VCaP (cell line): ENCODE data around the gene CTCF.

Experiments
- H3K27ac ChIP-seq: fragments of 450-650 bp; 2 replicates; pipeline ENCODE4 v1.5.1; 2017
- CTCF ChIP-seq: fragments of 450-650 bp; conservative IDR thresholded peaks from 2 replicates; pipeline ENCODE4 v1.5.1; 2017; ENCODE audit warnings: mild to moderate bottlenecking, moderate library complexity

Gene CTCF

GRCh38 chr16:67542464-67542863 is 19.9 kb upstream of the CTCF start:
- no peak for TF ChIP-seq CTCF
- no peak overlapping the region for H3K27ac ChIP-seq

- no peak overlapping the region for H3K27ac ChIP-seq
- TF ChIP-seq CTCF: no peak
These were observed 19.3 kb upstream of the CTCF start for GRCh38 chr16:67543036-67543435.

GRCh38 chr16:67543582-67543981 is 18.7 kb upstream of the CTCF start:
- TF ChIP-seq CTCF: no peak
- H3K27ac ChIP-seq: no peak overlapping the region

- no peak overlapping the region for H3K27ac ChIP-seq
- no peak for TF ChIP-seq CTCF
These were observed 17.9 kb upstream of the CTCF start for GRCh38 chr16:67544329-67544841.

- no peak for TF ChIP-seq CTCF
These were observed 17.3 kb upstream of the CTCF start for GRCh38 chr16:67544844-67545664.

GRCh38 chr16:67545665-67546024 is 16.7 kb upstream of the CTCF start:
- no peak for TF ChIP-seq CTCF
- H3K27ac ChIP-seq: no peak overlapping the region

More at GRCh38 chr16:67544844-67545664, 17.3 kb upstream of the CTCF start:
- H3K27ac ChIP-seq: no peak overlapping the region

GRCh38 chr16:67546091-67546501 is 16.2 kb upstream of the CTCF start:
- peak overlapping the region; percentile 42 for H3K27ac ChIP-seq
- no peak for TF ChIP-seq CTCF
